ENCODE data around the gene MATCAP1.

- TF ChIP-seq, protein P1, sequence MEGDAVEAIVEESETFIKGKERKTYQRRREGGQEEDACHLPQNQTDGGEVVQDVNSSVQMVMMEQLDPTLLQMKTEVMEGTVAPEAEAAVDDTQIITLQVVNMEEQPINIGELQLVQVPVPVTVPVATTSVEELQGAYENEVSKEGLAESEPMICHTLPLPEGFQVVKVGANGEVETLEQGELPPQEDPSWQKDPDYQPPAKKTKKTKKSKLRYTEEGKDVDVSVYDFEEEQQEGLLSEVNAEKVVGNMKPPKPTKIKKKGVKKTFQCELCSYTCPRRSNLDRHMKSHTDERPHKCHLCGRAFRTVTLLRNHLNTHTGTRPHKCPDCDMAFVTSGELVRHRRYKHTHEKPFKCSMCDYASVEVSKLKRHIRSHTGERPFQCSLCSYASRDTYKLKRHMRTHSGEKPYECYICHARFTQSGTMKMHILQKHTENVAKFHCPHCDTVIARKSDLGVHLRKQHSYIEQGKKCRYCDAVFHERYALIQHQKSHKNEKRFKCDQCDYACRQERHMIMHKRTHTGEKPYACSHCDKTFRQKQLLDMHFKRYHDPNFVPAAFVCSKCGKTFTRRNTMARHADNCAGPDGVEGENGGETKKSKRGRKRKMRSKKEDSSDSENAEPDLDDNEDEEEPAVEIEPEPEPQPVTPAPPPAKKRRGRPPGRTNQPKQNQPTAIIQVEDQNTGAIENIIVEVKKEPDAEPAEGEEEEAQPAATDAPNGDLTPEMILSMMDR (IDR thresholded peaks at IDR 0.05), result no peak
- no peak for TF ChIP-seq POLR2A (IDR thresholded peaks at IDR 0.05)
Observed at GRCh38 chr16:67216612-67217490, 33.1 kb upstream of the MATCAP1 start.
